Measurements from ENCODE around the gene CHADL.

CHADL gene

GRCh38 chr22:41206719-41207118 lies 34.0 kb downstream of the CHADL start:
- H3K4me3 ChIP-seq (replicated peaks in 1 of 2; ENCODE audit: low read depth in 2 of 2, low read length in 2 of 2) = no peak overlapping the region
- no peak for DNase-seq (ENCODE audit: low read depth in 2 of 2)
- TF ChIP-seq, protein P1, sequence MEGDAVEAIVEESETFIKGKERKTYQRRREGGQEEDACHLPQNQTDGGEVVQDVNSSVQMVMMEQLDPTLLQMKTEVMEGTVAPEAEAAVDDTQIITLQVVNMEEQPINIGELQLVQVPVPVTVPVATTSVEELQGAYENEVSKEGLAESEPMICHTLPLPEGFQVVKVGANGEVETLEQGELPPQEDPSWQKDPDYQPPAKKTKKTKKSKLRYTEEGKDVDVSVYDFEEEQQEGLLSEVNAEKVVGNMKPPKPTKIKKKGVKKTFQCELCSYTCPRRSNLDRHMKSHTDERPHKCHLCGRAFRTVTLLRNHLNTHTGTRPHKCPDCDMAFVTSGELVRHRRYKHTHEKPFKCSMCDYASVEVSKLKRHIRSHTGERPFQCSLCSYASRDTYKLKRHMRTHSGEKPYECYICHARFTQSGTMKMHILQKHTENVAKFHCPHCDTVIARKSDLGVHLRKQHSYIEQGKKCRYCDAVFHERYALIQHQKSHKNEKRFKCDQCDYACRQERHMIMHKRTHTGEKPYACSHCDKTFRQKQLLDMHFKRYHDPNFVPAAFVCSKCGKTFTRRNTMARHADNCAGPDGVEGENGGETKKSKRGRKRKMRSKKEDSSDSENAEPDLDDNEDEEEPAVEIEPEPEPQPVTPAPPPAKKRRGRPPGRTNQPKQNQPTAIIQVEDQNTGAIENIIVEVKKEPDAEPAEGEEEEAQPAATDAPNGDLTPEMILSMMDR (IDR thresholded peaks at IDR 0.05; ENCODE audit: low read depth, low read length) = no peak

DNA sequence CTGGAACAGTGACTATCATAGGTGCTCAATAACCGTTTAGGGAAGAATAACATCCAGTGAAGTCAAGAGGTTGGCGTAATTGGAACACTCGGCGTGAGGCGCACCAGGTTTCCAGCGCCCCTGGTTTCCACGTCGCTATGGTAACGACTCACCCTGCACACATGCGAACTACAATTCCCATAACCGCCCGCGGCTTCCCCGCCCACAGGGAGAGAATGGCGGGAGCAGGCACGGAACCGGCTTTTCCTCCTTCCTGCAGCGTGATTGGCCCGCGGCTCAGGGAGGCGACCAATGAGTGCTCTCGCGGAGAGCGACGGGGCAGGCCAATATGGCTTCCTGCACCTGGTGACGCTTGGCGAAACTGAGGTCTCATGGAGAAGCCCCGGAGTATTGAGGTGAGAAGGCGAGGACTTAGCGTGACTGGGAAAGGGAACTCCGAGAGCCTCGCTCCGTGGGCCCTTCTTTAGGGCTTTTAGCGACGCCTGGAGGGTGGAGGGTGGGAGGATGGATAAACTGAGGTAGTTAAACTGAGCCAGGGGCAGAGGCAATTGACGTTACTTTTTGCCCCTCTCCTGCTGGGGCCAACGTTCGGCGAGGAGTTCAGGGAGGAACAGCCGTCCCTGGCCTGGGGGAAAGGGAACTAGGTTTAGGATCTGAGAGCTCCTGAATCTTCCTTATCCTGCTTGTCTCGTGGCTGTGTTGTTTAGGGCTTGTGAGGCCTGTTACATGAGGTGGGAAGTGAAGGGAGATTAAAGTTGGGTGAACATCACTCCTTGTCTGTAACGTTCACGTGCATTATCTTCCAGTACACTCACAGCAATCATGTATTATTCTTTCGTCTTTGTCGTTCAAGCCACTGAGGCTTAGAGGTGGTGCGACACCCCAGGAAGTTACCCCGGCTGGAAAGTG lies 35.5 kb downstream of the CHADL start, which contains the start of gene L3MBTL2:
Gene L3MBTL2, plus strand, starts transcription at position 321 of the 909 bp plus-strand sequence. Its CDS starts 51 bp downstream, at position 372.
- H3K4me3 ChIP-seq (replicated peaks in 1 of 2; ENCODE audit: low read depth in 2 of 2, low read length in 2 of 2) = peak within 1 kb of the TSS; percentile 79 to 90
- TF ChIP-seq, protein P1 (IDR thresholded peaks at IDR 0.05; ENCODE audit: low read depth, low read length) = no peak
- peak; percentile 95 to 96 for DNase-seq (ENCODE audit: low read depth in 2 of 2)

- TF ChIP-seq, protein P1 (IDR thresholded peaks at IDR 0.05; ENCODE audit: low read depth, low read length) = no peak
Observed at GRCh38 chr22:41204066-41204465, 36.7 kb downstream of the CHADL start.

DNA sequence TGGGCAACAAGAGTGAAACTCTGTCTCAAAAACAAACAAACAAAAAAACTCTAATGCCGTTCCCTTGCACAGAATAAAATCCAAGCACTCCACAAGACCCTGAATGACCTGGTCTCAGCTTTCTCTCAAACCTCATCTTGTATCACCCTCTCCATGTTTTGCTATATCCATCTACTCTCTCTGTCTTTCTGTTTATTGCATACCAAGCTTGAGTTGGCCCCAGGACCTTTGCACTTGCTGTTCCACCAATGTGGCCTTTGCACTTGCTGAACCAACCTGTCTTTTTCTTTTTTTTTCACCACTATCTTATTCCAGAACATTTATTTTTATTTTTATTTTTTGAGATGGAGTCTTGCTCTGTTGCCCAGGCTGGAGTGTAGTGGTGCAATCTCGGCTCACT lies 37.6 kb downstream of the CHADL start:
- no peak for DNase-seq (ENCODE audit: low read depth in 2 of 2)
- no peak overlapping the region for H3K4me3 ChIP-seq (replicated peaks in 1 of 2; ENCODE audit: low read depth in 2 of 2, low read length in 2 of 2)
- TF ChIP-seq, protein P1 (IDR thresholded peaks at IDR 0.05; ENCODE audit: low read depth, low read length) = no peak

More at GRCh38 chr22:41204066-41204465, 36.7 kb downstream of the CHADL start:
- H3K4me3 ChIP-seq (replicated peaks in 1 of 2; ENCODE audit: low read depth in 2 of 2, low read length in 2 of 2) = no peak overlapping the region
- DNase-seq (ENCODE audit: low read depth in 2 of 2) = no peak

- TF ChIP-seq, protein P1 (IDR thresholded peaks at IDR 0.05; ENCODE audit: low read depth, low read length) = no peak
Observed at GRCh38 chr22:41201141-41201540, 39.6 kb downstream of the CHADL start.

DNA sequence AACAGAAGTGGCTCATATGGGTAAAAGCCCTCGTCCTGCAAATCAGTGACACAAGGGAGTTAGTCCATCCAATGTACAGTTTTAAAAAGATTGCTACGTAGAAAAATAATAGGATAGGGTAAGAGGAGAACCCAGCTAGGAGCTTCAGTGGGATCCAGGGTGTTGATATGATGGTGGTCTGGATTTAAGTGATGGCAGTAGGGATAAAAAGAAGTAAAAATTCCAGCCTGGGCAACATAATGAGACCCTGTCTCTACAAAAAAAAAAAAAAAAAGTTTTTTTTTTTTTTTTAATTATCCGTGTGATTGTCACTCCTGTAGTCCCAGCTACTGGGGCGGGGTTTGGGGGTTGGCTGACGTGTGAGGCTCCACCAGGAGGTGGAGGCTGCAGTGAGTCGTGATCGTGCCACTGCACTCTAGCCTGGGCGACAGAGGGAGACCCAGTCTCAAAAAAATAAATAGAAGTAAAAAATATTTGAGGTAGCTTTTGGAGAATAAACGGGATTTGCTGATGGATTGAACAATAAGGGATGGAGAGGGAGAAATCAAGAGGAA lies 42.6 kb downstream of the CHADL start:
- TF ChIP-seq, protein P1 (IDR thresholded peaks at IDR 0.05; ENCODE audit: low read depth, low read length) = peak; percentile 2
- H3K4me3 ChIP-seq (replicated peaks in 1 of 2; ENCODE audit: low read depth in 2 of 2, low read length in 2 of 2) = peak overlapping the region; percentile 86
- DNase-seq (ENCODE audit: low read depth in 2 of 2) = peak in 1 of 2 donors; percentile 17

More at GRCh38 chr22:41201141-41201540, 39.6 kb downstream of the CHADL start:
- DNase-seq (ENCODE audit: low read depth in 2 of 2) = no peak
- H3K4me3 ChIP-seq (replicated peaks in 1 of 2; ENCODE audit: low read depth in 2 of 2, low read length in 2 of 2) = no peak overlapping the region
